Tibial nerve (tissue), 4 donors: ENCODE results near the gene KIRREL1. TPM values are rescaled to one million over a fixed set of nuclear protein-coding genes. Genes with fewer than 3 reads are reported as not detected.

ENCODE experiments used
- DNase-seq, 2 donors: peaks; one replicate each; pipeline ENCODE4 v3.0.0-alpha.2; 2019; ENCODE audit warnings: low spot score in 2 of 2
- H3K27ac ChIP-seq, 4 donors: fragments of 200-600 bp; sonication (generic) in 3 of 4; one replicate each; pipeline ENCODE4 v1.5.1; 2017 to 2019; ENCODE audit warnings: mild to moderate bottlenecking in 1 of 4
- H3K27me3 ChIP-seq, 2 donors: fragments of 200-600 bp; sonication (generic) in 1 of 2; one replicate each; pipeline versions ENCODE4 v1.5.1 to v1.6.0; 2017 to 2019
- H3K36me3 ChIP-seq, 3 donors: fragments of 200-600 bp; sonication (generic); one replicate each; pipeline ENCODE4 v1.5.1; 2018 to 2019
- H3K4me1 ChIP-seq, 4 donors: fragments of 200-600 bp; sonication (generic) in 3 of 4; one replicate each; pipeline ENCODE4 v1.5.1; 2017 to 2019
- H3K4me3 ChIP-seq, 4 donors: fragments of 200-600 bp; sonication (generic) in 3 of 4; one replicate each; pipeline ENCODE4 v1.5.1; 2017 to 2019; ENCODE audit warnings: mild to moderate bottlenecking in 1 of 4, moderate library complexity in 1 of 4
- H3K9me3 ChIP-seq, 4 donors: fragments of 200-600 bp; sonication (generic) in 3 of 4; one replicate each; pipeline ENCODE4 v1.5.1; 2017 to 2019
- CTCF ChIP-seq, 5 experiments: fragments of 200-600 bp in 3 of 5; fragments of 450-650 bp in 2 of 5; sonication (generic) in 3 of 5; IDR thresholded peaks; one replicate each; pipeline ENCODE4 v1.5.1; 2016 to 2019; ENCODE audit warnings: antibody characterized with exemption in 5 of 5, mild to moderate bottlenecking in 3 of 5, moderate library complexity in 2 of 5
- EP300 ChIP-seq, 2 donors: sonication (generic); formaldehyde crosslinking; IDR thresholded peaks; one replicate each; pipeline ENCODE4 v1.6.1; 2017; ENCODE audit warnings: antibody characterized with exemption in 2 of 2, mild to moderate bottlenecking in 1 of 2
- POLR2A ChIP-seq, 2 donors: fragments of 450-650 bp; IDR thresholded peaks; one replicate each; pipeline ENCODE4 v1.6.1; 2017; ENCODE audit warnings: antibody characterized with exemption in 2 of 2, mild to moderate bottlenecking in 2 of 2, moderate library complexity in 2 of 2
- WGBS, 2 donors: methylation state at CpG; one replicate each; pipeline ENCODE4 v1.1.5; 2018; 5-methylcytosine and 5-hydroxymethylcytosine counted together
- total RNA-seq, 4 donors: library from RNA; depleted of rRNA; stranded (reverse); fragments of >200 nt; gene quantifications; one replicate each; pipeline ENCODE4 v1.1.0, GENCODE V29; 2016

The KIRREL1 gene
- total RNA-seq, 4 donors from 2014 or later: 47.1 to 60.6 (median 50.7) TPM

GRCh38 chr1:158067662-158068061, 74.2 kb downstream of the KIRREL1 start:
- no peak for TF ChIP-seq EP300 (IDR thresholded peaks at IDR 0.05)
- no peak for TF ChIP-seq CTCF (IDR thresholded peaks at IDR 0.05)
- no peak for TF ChIP-seq POLR2A (IDR thresholded peaks at IDR 0.05)
- Histone ChIP-seq H3K27me3 (no peaks in the 10 kb centered on the region), H3K27ac (peak overlapping the region in 1 of 4 donors; percentile 41), H3K9me3 (no peaks in the 10 kb centered on the region), H3K4me3 (no peak overlapping the region), H3K4me1 (peaks cover 0 to 79% (median 33%) of the 10 kb centered on the region in 4 donors), H3K36me3 (no peaks in the 10 kb centered on the region)
- DNase-seq: no peak
- WGBS, 2 donors: 50 to 61% methylated on average over 6 of the region's 6 CpGs

GRCh38 chr1:158068918-158069317, 75.5 kb downstream of the KIRREL1 start:
- no peaks in the 10 kb centered on the region for H3K9me3 ChIP-seq
- H3K27ac ChIP-seq: peak overlapping the region in 2 of 4 donors; percentile 9 to 56
- H3K36me3 ChIP-seq: peaks cover 0 to 5% (median 0%) of the 10 kb centered on the region in 3 donors
- 34 to 42% methylated on average over 12 of the region's 12 CpGs for WGBS, 2 donors
- no peaks in the 10 kb centered on the region for H3K27me3 ChIP-seq
- no peak for DNase-seq
- H3K4me1 ChIP-seq: peaks cover 0 to 87% (median 33%) of the 10 kb centered on the region in 4 donors
- H3K4me3 ChIP-seq: no peak overlapping the region
- TF ChIP-seq POLR2A (IDR thresholded peaks at IDR 0.05) (no peak), CTCF (IDR thresholded peaks at IDR 0.05) (no peak), EP300 (IDR thresholded peaks at IDR 0.05) (no peak)

- peak overlapping the region in 1 of 4 donors; percentile 51 for H3K27ac ChIP-seq
- no peak overlapping the region for H3K4me3 ChIP-seq
- no peaks in the 10 kb centered on the region for H3K9me3 ChIP-seq
- H3K4me1 ChIP-seq: peaks cover 0 to 91% (median 33%) of the 10 kb centered on the region in 4 donors
- H3K27me3 ChIP-seq: no peaks in the 10 kb centered on the region
- DNase-seq: no peak
- 24 to 26% methylated on average over 14 of the region's 14 CpGs for WGBS, 2 donors
- TF ChIP-seq POLR2A (IDR thresholded peaks at IDR 0.05) (no peak), EP300 (IDR thresholded peaks at IDR 0.05) (no peak), CTCF (IDR thresholded peaks at IDR 0.05) (no peak)
- H3K36me3 ChIP-seq: peaks cover 0 to 7% (median 0%) of the 10 kb centered on the region in 3 donors
Observed at GRCh38 chr1:158071138-158071537, 77.7 kb downstream of the KIRREL1 start.

GRCh38 chr1:158075078-158075477, 81.6 kb downstream of the KIRREL1 start:
- Histone ChIP-seq H3K36me3 (peaks cover 0 to 35% (median 0%) of the 10 kb centered on the region in 3 donors), H3K4me1 (peaks cover 0 to 63% (median 15%) of the 10 kb centered on the region in 4 donors), H3K27me3 (no peaks in the 10 kb centered on the region), H3K27ac (no peak overlapping the region), H3K9me3 (no peaks in the 10 kb centered on the region), H3K4me3 (no peak overlapping the region)
- WGBS, 2 donors: 28 to 32% methylated on average over 4 to 9 of the region's 9 CpGs
- TF ChIP-seq EP300 (IDR thresholded peaks at IDR 0.05) (no peak), POLR2A (IDR thresholded peaks at IDR 0.05) (no peak), CTCF (IDR thresholded peaks at IDR 0.05) (no peak)
- DNase-seq: no peak

GRCh38 chr1:158076441-158076840, 83.0 kb downstream of the KIRREL1 start:
- H3K9me3 ChIP-seq: no peaks in the 10 kb centered on the region
- no peak overlapping the region for H3K27ac ChIP-seq
- TF ChIP-seq POLR2A (IDR thresholded peaks at IDR 0.05) (no peak), CTCF (IDR thresholded peaks at IDR 0.05) (no peak), EP300 (IDR thresholded peaks at IDR 0.05) (no peak)
- no peak for DNase-seq
- peaks cover 0 to 44% (median 0%) of the 10 kb centered on the region in 3 donors for H3K36me3 ChIP-seq
- WGBS, 2 donors: 22 to 43% methylated on average over 6 of the region's 6 CpGs
- peaks cover 0 to 49% (median 5%) of the 10 kb centered on the region in 4 donors for H3K4me1 ChIP-seq
- H3K4me3 ChIP-seq: no peak overlapping the region
- H3K27me3 ChIP-seq: no peaks in the 10 kb centered on the region
